GM23338 (cell line): ENCODE measurements around the gene TBC1D8B. TPM values are rescaled to one million over a fixed set of nuclear protein-coding genes. Genes with fewer than 3 reads are reported as not detected.

Experiments
- ATAC-seq: fragments of 200-7000 bp; cut with Tn5 transposase; 3 replicates; pipeline ENCODE4 v1.9.1; 2020
- DNase-seq: peaks from one replicate; pipeline ENCODE4 v3.0.0-alpha.2; 2015; ENCODE audit warnings: low spot score
- H2AFZ ChIP-seq: fragments of 200-600 bp; sonication (generic); 2 replicates; pipeline ENCODE4 v1.8.0; 2016; ENCODE audit warnings: antibody characterized with exemption, mild to moderate bottlenecking, moderate library complexity
- H3F3A ChIP-seq: fragments of 200-600 bp; sonication (generic); replicated peaks from 2 replicates; pipeline ENCODE4 v1.8.0; 2017; ENCODE audit warnings: antibody characterized with exemption, mixed run types, low read depth
- H3K27ac ChIP-seq: fragments of 200-600 bp; sonication (generic); 2 replicates; pipeline ENCODE4 v1.6.1; 2016; ENCODE audit warnings: low read depth
- H3K27me3 ChIP-seq: fragments of 200-600 bp; sonication (generic); 2 replicates; pipeline ENCODE4 v1.8.0; 2016; ENCODE audit warnings: mild to moderate bottlenecking, mixed run types, moderate library complexity; ENCODE audit not compliant: insufficient read depth
- H3K36me3 ChIP-seq: fragments of 200-600 bp; sonication (generic); 2 replicates; pipeline ENCODE4 v1.8.0; 2016; ENCODE audit warnings: mild to moderate bottlenecking; ENCODE audit not compliant: insufficient read depth
- H3K4me1 ChIP-seq: fragments of 200-600 bp; sonication (generic); 2 replicates; pipeline ENCODE4 v1.8.0; 2016; ENCODE audit warnings: mild to moderate bottlenecking, moderate library complexity; ENCODE audit not compliant: insufficient read depth
- H3K4me2 ChIP-seq: fragments of 200-600 bp; sonication (generic); 2 replicates; pipeline ENCODE4 v1.7.1; 2017; ENCODE audit warnings: mixed run types
- H3K4me3 ChIP-seq: fragments of 200-600 bp; sonication (generic); 2 replicates; pipeline ENCODE4 v1.6.1; 2016; ENCODE audit warnings: mixed run types
- H3K79me2 ChIP-seq: fragments of 200-600 bp; sonication (generic); replicated peaks from 2 replicates; pipeline ENCODE4 v1.8.0; 2017; ENCODE audit warnings: mild to moderate bottlenecking; ENCODE audit not compliant: insufficient read depth
- H3K9me2 ChIP-seq: fragments of 200-600 bp; sonication (generic); 2 replicates; pipeline ENCODE4 v1.8.0; 2017; ENCODE audit not compliant: insufficient read depth
- H4K20me1 ChIP-seq: fragments of 200-600 bp; sonication (generic); replicated peaks from 2 replicates; pipeline ENCODE4 v1.8.0; 2017; ENCODE audit warnings: mild to moderate bottlenecking; ENCODE audit not compliant: insufficient read depth
- H3K27ac Mint-ChIP-seq: 2 replicates; pipeline ENCODE4 v1.8.0; 2020; ENCODE audit warnings: inconsistent platforms, mild to moderate bottlenecking, moderate library complexity, mixed read lengths
- H3K27me3 Mint-ChIP-seq: 3 replicates; pipeline ENCODE4 v1.8.0; 2022; ENCODE audit warnings: low read depth, mild to moderate bottlenecking, moderate library complexity, mixed read lengths, inconsistent platforms; ENCODE audit not compliant: insufficient read depth, poor library complexity
- H3K36me3 Mint-ChIP-seq: 3 replicates; pipeline ENCODE4 v1.8.0; 2021; ENCODE audit warnings: low read depth, mild to moderate bottlenecking, inconsistent platforms, moderate library complexity, mixed read lengths
- H3K4me1 Mint-ChIP-seq: 3 replicates; pipeline ENCODE4 v1.8.0; 2020; ENCODE audit warnings: mild to moderate bottlenecking, inconsistent platforms, mixed read lengths
- H3K4me3 Mint-ChIP-seq: 3 replicates; pipeline ENCODE4 v1.8.0; 2021; ENCODE audit warnings: moderate library complexity, mild to moderate bottlenecking, inconsistent platforms, mixed read lengths
- H3K9me3 Mint-ChIP-seq: 3 replicates; pipeline ENCODE4 v1.8.0; 2020; ENCODE audit warnings: moderate library complexity, mild to moderate bottlenecking, inconsistent platforms, mixed read lengths
- CREB1 ChIP-seq: fragments of 250-450 bp; sonication (Bioruptor Pico); IDR thresholded peaks from 2 replicates; pipeline ENCODE4 v1.5.0; 2020; ENCODE audit warnings: low read depth, mild to moderate bottlenecking, moderate library complexity
- ETS1 ChIP-seq: IDR thresholded peaks from 2 replicates; pipeline ENCODE4 v1.6.1; 2016; ENCODE audit warnings: antibody characterized with exemption
- NANOG ChIP-seq: IDR thresholded peaks from 2 replicates; pipeline ENCODE4 v1.6.1; 2016; ENCODE audit warnings: antibody characterized with exemption, borderline replicate concordance
- REST ChIP-seq: IDR thresholded peaks from one replicate; pipeline ENCODE4 v1.6.1; 2018; ENCODE audit warnings: antibody characterized with exemption; ENCODE audit not compliant: unreplicated experiment
- ZNF114 ChIP-seq: fragments of 250-450 bp; sonication (Bioruptor Pico); IDR thresholded peaks from 2 replicates; pipeline ENCODE4 v1.5.0; 2020; ENCODE audit warnings: mild to moderate bottlenecking, moderate library complexity
- polyA plus RNA-seq: library from polyadenylated mRNA; unstranded; fragments of >200 nt; fragmentation: Nextera tagmentation; extraction: Ambion mirVana; gene quantifications from 2 replicates; pipeline ENCODE4 v1.2.1, GENCODE V29; 2016
- total RNA-seq: library from RNA; depleted of rRNA; stranded (reverse); fragments of >200 nt; shearing (Covaris generic); gene quantifications from 2 replicates; pipeline ENCODE4 v1.2.3, GENCODE V29; 2014
- TF ChIP-seq, protein P1 (sequence below): fragments of 250-450 bp; sonication (Bioruptor Pico); IDR thresholded peaks from 2 replicates; pipeline ENCODE4 v1.5.0; 2020; ENCODE audit warnings: mild to moderate bottlenecking, moderate library complexity

Gene TBC1D8B
- total and polyA plus RNA-seq, 2 experiments from 2014 or later = 5.5 to 7.6 TPM

GRCh38 chrX:106905064-106905708 is 102.7 kb downstream of the TBC1D8B start (continued):
- TF ChIP-seq REST (no peak), CREB1 (CRISPR knock-in tag) (no peak)

- no peak overlapping the region for H3K4me3 Mint-ChIP-seq
- no peak for TF ChIP-seq ZNF114 (CRISPR knock-in tag)
- no peak for TF ChIP-seq NANOG
- TF ChIP-seq, protein P1, sequence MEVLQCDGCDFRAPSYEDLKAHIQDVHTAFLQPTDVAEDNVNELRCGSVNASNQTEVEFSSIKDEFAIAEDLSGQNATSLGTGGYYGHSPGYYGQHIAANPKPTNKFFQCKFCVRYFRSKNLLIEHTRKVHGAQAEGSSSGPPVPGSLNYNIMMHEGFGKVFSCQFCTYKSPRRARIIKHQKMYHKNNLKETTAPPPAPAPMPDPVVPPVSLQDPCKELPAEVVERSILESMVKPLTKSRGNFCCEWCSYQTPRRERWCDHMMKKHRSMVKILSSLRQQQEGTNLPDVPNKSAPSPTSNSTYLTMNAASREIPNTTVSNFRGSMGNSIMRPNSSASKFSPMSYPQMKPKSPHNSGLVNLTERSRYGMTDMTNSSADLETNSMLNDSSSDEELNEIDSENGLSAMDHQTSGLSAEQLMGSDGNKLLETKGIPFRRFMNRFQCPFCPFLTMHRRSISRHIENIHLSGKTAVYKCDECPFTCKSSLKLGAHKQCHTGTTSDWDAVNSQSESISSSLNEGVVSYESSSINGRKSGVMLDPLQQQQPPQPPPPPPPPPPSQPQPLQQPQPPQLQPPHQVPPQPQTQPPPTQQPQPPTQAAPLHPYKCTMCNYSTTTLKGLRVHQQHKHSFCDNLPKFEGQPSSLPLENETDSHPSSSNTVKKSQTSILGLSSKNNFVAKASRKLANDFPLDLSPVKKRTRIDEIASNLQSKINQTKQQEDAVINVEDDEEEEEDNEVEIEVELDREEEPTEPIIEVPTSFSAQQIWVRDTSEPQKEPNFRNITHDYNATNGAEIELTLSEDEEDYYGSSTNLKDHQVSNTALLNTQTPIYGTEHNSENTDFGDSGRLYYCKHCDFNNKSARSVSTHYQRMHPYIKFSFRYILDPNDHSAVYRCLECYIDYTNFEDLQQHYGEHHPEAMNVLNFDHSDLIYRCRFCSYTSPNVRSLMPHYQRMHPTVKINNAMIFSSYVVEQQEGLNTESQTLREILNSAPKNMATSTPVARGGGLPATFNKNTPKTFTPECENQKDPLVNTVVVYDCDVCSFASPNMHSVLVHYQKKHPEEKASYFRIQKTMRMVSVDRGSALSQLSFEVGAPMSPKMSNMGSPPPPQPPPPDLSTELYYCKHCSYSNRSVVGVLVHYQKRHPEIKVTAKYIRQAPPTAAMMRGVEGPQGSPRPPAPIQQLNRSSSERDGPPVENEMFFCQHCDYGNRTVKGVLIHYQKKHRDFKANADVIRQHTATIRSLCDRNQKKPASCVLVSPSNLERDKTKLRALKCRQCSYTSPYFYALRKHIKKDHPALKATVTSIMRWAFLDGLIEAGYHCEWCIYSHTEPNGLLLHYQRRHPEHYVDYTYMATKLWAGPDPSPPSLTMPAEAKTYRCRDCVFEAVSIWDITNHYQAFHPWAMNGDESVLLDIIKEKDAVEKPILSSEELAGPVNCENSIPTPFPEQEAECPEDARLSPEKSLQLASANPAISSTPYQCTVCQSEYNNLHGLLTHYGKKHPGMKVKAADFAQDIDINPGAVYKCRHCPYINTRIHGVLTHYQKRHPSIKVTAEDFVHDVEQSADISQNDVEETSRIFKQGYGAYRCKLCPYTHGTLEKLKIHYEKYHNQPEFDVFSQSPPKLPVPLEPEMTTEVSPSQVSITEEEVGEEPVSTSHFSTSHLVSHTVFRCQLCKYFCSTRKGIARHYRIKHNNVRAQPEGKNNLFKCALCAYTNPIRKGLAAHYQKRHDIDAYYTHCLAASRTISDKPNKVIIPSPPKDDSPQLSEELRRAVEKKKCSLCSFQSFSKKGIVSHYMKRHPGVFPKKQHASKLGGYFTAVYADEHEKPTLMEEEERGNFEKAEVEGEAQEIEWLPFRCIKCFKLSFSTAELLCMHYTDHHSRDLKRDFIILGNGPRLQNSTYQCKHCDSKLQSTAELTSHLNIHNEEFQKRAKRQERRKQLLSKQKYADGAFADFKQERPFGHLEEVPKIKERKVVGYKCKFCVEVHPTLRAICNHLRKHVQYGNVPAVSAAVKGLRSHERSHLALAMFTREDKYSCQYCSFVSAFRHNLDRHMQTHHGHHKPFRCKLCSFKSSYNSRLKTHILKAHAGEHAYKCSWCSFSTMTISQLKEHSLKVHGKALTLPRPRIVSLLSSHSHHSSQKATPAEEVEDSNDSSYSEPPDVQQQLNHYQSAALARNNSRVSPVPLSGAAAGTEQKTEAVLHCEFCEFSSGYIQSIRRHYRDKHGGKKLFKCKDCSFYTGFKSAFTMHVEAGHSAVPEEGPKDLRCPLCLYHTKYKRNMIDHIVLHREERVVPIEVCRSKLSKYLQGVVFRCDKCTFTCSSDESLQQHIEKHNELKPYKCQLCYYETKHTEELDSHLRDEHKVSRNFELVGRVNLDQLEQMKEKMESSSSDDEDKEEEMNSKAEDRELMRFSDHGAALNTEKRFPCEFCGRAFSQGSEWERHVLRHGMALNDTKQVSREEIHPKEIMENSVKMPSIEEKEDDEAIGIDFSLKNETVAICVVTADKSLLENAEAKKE (CRISPR knock-in tag) = no peak
- no peak for TF ChIP-seq ETS1
Observed at GRCh38 chrX:106906361-106906760, 103.9 kb downstream of the TBC1D8B start.

More at GRCh38 chrX:106906361-106906760, 103.9 kb downstream of the TBC1D8B start:
- no peaks in the 10 kb centered on the region for H3K27me3 ChIP-seq
- H3K36me3 Mint-ChIP-seq = no peaks in the 10 kb centered on the region
- H3K4me2 ChIP-seq = no peak overlapping the region
- no peaks in the 10 kb centered on the region for H3K9me3 Mint-ChIP-seq
- H4K20me1 ChIP-seq = no peaks in the 10 kb centered on the region
- no peaks in the 10 kb centered on the region for H3K4me1 Mint-ChIP-seq
- no peak overlapping the region for H3K27ac ChIP-seq
- H3K4me3 ChIP-seq = no peak overlapping the region
- DNase-seq (no peak), ATAC-seq (no peak)
- H3K27ac Mint-ChIP-seq = no peak overlapping the region
- no peak overlapping the region for H2AFZ ChIP-seq
- H3K36me3 ChIP-seq = no peaks in the 10 kb centered on the region
- H3K27me3 Mint-ChIP-seq = peaks cover 1% of the 10 kb centered on the region
- H3K4me1 ChIP-seq = no peaks in the 10 kb centered on the region
- H3F3A ChIP-seq = no peaks in the 10 kb centered on the region
- H3K79me2 ChIP-seq = no peaks in the 10 kb centered on the region
- no peaks in the 10 kb centered on the region for H3K9me2 ChIP-seq
